Urinary bladder (tissue), 4 donors: ENCODE measurements around the gene LENEP. TPM values are rescaled to one million over a fixed set of nuclear protein-coding genes. Genes with fewer than 3 reads are reported as not detected.
"Not testable (repeated sequence)": the region's sequence is repeated elsewhere in the genome, so short reads cannot be mapped to it uniquely, and the experiment has no call there.

Experiments
- DNase-seq: peaks from one replicate; pipeline ENCODE4 v3.0.0-alpha.2; 2015; ENCODE audit errors: extremely low spot score
- H3K27ac ChIP-seq: one replicate; pipeline ENCODE4 v1.5.1; 2013; ENCODE audit warnings: low read depth, mild to moderate bottlenecking, moderate library complexity
- H3K36me3 ChIP-seq: one replicate; pipeline ENCODE4 v1.6.1; 2013; ENCODE audit warnings: mild to moderate bottlenecking, moderate library complexity; ENCODE audit not compliant: insufficient read depth
- H3K4me1 ChIP-seq: one replicate; pipeline ENCODE4 v1.6.1; 2013; ENCODE audit warnings: mild to moderate bottlenecking, moderate library complexity; ENCODE audit not compliant: insufficient read depth
- H3K4me3 ChIP-seq: one replicate; pipeline ENCODE4 v1.5.1; 2013; ENCODE audit warnings: low read depth, low read length
- WGBS: extraction: QIAGEN DNeasy Blood & Tissue Kit; methylation state at CpG from one replicate; pipeline ENCODE4 v1.1.7; 2013; 5-methylcytosine and 5-hydroxymethylcytosine counted together
- polyA plus RNA-seq: library from polyadenylated mRNA; stranded (reverse); fragments of 200-250 nt; gene quantifications from one replicate; pipeline ENCODE4 v1.2.3, GENCODE V29; 2013
- total RNA-seq: library from RNA; depleted of rRNA; stranded (reverse); fragments of >200 nt; gene quantifications from one replicate; pipeline ENCODE4 v1.2.3, GENCODE V29; 2014
- donor health status: healthy with polysubstance abuse.
- donor health status: healthy.

Gene LENEP
- total and polyA plus RNA-seq, 2 donors = not detected

DNA sequence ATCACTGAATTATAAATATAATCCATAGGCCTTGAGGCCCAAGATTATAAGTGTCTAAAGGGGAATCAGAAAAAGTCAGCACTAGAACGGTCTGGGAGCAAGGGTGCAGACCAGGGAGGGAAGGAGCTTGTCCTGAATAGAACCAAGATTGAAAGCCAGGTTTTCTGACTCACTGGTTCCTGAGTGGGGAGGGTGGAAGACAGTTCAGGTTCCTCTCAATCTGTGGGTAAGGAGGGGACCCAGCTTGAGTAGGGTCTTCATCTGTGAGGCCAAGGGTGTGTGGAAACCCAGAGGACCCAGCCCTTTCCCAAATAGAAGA is 842 bp downstream of the LENEP start:
- WGBS = 73% methylated on average over 1 of the region's 1 CpG
- Histone ChIP-seq H3K36me3 (no peaks in the 10 kb centered on the region), H3K27ac (no peak overlapping the region), H3K4me3 (no peak overlapping the region), H3K4me1 (no peaks in the 10 kb centered on the region)
- no peak for DNase-seq

DNA sequence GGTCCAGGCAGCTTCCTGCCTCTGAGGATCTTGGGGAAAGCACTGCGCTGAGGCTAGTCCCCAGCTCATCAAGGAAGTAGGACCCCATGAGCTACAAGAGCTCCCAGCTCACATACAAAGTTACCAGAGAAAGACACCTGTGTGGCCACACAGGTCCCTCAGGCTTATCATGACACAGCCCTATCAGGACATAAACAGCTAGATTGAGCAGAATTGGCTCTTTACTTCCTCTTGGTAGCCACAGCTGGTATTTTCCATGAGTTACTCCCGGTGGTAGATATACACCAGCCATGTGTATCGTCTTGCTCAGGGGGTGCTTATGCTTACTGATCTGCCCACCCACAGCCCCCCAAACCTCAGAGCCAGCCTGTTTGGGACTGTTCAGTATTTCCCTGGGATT is 1.2 kb downstream of the LENEP start:
- 64% methylated on average over 3 of the region's 3 CpGs for WGBS
- Histone ChIP-seq H3K36me3 (no peaks in the 10 kb centered on the region), H3K27ac (no peak overlapping the region), H3K4me3 (no peak overlapping the region), H3K4me1 (no peaks in the 10 kb centered on the region)
- no peak for DNase-seq

DNA sequence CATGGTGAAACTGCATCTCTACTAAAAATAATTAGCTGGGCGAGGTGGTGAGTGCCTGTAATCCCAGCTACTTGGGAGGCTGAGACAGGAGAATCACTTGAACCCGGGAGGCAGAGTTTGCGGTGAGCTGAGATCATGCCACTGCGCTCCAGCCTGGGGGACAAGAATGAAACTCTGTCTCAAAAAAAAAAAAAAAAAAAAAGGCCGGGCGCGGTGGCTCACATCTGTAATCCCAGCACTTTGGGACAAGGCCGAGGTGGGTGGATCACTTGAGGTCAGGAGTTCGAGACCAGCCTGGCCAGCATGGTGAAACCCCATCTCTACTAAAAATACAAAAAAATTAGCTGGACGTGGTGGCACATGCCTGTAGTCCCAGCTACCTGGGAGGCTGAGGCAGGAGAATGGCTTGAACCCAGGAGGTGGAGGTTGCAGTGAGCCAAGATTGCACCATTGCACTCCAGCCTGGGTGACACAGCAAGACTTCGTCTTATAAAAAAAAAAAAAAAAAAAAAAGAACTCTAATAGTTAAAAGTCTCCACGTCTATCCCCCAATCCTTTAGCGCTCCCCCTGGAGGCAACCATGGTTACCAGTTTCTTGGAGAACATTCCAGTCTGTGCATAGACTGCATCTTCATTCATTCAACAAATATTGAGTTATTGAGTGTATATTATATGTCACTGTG is 2.1 kb downstream of the LENEP start:
- not testable (repeated sequence) for H3K4me1 ChIP-seq, H3K4me3 ChIP-seq, H3K27ac ChIP-seq, DNase-seq, H3K36me3 ChIP-seq
- WGBS = 57% methylated on average over 13 of the region's 13 CpGs

DNA sequence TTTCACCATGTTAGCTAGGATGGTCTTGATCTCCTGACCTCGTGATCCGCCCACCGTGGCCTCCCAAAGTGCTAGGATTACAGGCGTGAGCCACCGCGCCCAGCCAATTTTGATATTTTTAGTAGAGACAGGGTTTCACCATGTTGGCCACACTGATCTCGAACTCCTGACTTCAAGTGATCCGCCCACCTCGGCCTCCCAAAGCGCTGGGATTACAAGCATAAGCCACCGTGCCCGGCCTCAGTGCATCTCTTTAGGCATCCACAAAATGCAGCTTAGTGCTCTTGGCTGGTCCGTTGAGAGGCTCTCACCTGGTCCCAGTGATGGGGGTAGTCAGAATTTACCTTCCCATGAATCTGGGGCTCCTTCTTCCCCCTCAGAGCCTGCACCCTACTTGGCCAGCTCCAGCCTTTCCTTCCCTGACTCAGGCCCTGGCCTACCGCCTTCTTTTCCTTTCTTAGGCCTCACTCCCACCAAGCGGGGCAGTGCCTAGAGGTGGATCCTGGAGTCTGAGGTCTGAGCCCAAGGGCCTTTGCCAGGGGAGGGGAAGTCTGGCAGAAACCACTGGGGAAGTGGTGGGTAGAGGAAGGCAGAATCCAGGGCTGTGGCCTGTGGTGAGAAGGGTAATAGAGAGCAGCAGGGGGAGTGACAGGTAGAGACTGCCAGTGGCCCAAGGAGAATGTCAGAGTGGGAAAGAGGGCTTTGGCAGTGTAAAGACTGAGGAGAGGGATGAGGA is 3.7 kb downstream of the LENEP start:
- no peak overlapping the region for H3K4me3 ChIP-seq
- 82% methylated on average over 15 of the region's 15 CpGs for WGBS
- no peak overlapping the region for H3K27ac ChIP-seq
- DNase-seq = no peak
- H3K36me3 ChIP-seq = no peaks in the 10 kb centered on the region
- H3K4me1 ChIP-seq = no peaks in the 10 kb centered on the region

DNA sequence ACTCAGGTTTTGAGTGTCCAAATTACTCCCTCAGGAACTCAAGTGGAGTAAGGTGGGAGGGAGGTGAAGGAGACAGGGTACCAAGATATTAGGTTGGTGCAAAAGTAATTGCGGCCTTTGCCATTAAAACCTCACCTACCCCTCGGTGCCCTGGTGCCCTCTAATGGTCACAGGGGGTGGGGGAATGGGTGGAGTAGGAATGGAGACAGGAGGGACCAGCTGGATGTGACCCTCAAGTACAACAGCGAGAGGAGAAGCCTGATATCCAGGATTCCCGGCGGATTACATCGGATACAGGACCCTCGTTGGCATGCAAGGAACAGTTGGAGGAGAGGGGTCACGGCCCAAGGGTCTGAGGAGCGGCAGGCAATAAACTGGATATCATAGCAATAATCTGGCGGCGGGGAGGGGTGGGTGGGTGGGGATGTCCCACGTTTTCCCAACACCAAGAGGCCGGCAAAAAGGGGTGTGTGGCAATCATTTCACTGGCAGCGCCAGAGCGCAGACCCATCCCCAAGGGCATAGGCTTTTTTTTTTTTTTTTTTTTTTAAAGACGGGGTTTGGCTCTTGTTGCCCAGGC is 4.9 kb downstream of the LENEP start:
- Histone ChIP-seq H3K36me3 (no peaks in the 10 kb centered on the region), H3K4me1 (no peaks in the 10 kb centered on the region), H3K27ac (no peak overlapping the region), H3K4me3 (no peak overlapping the region)
- 71% methylated on average over 16 of the region's 16 CpGs for WGBS
- DNase-seq = no peak

- WGBS = 10% methylated on average over 40 of the region's 40 CpGs
- no peak overlapping the region for H3K27ac ChIP-seq
- DNase-seq = no peak
- H3K4me3 ChIP-seq = peak overlapping the region; percentile 29
- no peaks in the 10 kb centered on the region for H3K4me1 ChIP-seq
- H3K36me3 ChIP-seq = no peaks in the 10 kb centered on the region
Measured at GRCh38 chr1:154998818-154999570, 5.6 kb downstream of the LENEP start.

DNA sequence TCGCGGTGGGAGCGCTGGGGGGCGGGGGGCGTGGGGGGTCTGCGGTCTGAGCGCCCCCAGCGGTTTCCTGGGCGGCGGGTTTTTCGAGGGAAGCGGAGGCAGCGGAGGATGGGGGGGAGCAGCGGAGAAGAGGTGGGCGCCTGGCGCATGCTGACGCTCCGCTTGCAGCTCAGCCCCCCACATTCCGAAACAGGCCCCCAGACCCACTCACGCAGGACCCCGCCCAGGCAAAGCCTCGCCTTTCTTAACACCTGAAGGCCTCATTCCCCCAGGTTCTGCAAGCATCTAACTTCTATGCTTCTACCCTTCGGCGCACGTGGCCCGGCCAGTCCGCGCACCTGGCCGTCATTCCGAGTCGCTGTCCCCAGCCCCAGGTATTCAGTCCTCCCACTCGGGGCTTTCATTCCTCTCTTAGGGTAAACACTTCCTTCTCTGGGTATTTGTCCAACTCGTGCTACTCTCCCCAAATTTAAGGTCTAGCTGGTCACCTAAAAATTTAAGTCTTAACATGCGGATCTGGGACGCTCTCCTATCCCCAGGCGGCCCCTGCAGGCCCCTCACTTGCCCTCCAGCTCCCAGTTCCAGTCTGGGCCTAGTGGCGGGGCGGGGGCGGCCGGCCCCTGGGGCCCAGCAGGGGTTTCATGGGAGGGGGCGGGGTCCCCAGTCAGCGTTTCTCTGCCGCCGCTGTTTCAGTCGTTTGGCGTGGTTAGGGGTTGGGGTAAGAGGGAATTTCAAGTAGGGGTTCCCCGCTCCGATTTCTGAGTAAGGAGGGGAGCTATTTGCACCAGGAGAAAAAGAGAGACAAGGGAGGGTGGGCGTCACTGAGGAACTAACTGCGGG is 6.4 kb downstream of the LENEP start:
- Histone ChIP-seq H3K36me3 (no peaks in the 10 kb centered on the region), H3K27ac (peak overlapping the region; percentile 61), H3K4me3 (peak overlapping the region; percentile 83), H3K4me1 (no peaks in the 10 kb centered on the region)
- 2% methylated on average over 50 of the region's 50 CpGs for WGBS
- DNase-seq = no peak

DNA sequence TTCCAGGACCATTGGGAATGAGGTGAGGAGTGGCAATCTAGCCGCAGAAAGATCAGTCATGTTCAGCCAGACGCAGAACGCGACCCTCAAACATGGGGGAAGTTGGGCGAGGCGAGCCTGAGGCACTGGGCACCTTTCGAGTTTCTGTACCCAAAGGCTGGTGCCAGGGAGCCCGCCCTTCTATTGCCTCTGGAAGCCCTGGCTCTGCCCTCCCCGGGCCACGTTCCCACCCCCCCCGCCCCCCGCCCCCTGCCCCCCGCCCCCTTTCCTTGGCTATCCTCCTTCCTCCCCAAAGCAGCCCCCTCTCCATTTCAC is 7.0 kb downstream of the LENEP start:
- Histone ChIP-seq H3K4me1 (no peaks in the 10 kb centered on the region), H3K4me3 (peak overlapping the region; percentile 83), H3K36me3 (no peaks in the 10 kb centered on the region), H3K27ac (peak overlapping the region; percentile 88)
- no peak for DNase-seq
- 2% methylated on average over 13 of the region's 13 CpGs for WGBS

DNA sequence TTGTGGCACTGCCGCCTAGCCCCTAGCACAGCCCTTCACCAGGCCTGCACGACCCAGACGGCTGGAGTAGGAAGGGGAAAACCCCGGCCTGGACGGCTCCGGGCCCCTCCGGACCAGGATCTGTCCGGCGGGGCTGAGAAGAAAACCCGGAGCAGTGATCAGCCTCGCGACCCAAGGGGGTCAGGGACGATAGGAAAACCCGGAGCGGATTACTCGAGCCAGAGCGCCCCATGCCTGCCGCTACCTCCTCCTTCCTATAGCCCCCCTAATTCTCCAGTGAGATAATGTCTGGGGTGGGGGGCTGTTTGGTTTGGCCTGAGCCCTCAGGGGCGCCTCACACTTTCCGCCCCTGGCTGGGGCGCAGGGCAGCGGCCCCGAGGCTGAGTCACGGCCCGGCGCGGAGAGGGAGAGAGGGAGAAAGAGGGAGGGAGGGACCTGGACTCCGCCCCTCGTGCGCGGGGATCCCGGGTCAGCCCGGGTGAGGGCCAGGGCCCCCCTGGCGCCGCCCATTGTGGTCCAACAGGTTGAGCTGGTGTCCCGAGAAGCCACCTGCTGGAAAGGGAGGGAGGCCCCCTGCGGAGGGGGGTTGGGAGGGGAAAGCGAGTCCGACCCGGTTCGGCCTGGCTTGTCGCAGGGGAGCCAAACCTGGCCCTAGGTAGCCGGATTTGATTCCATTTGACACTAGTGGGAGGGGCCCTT is 7.5 kb downstream of the LENEP start:
- WGBS = under 1% methylated on average over 43 of the region's 43 CpGs
- no peaks in the 10 kb centered on the region for H3K36me3 ChIP-seq
- DNase-seq = peak; percentile 75
- no peaks in the 10 kb centered on the region for H3K4me1 ChIP-seq
- H3K4me3 ChIP-seq = peak overlapping the region; percentile 83
- peak overlapping the region; percentile 88 for H3K27ac ChIP-seq

- Histone ChIP-seq H3K4me1 (no peaks in the 10 kb centered on the region), H3K4me3 (peak overlapping the region; percentile 83), H3K36me3 (no peaks in the 10 kb centered on the region), H3K27ac (peak overlapping the region; percentile 88)
- DNase-seq = no peak
- WGBS = under 1% methylated on average over 11 of the region's 11 CpGs
Measured at GRCh38 chr1:155001425-155001674, 8.0 kb downstream of the LENEP start.

GRCh38 chr1:155001675-155002463 is 8.5 kb downstream of the LENEP start:
- no peaks in the 10 kb centered on the region for H3K36me3 ChIP-seq
- WGBS = under 1% methylated on average over 38 of the region's 38 CpGs
- H3K27ac ChIP-seq = peak overlapping the region; percentile 88
- H3K4me3 ChIP-seq = peak overlapping the region; percentile 83
- H3K4me1 ChIP-seq = no peaks in the 10 kb centered on the region
- peak; percentile 99 for DNase-seq

DNA sequence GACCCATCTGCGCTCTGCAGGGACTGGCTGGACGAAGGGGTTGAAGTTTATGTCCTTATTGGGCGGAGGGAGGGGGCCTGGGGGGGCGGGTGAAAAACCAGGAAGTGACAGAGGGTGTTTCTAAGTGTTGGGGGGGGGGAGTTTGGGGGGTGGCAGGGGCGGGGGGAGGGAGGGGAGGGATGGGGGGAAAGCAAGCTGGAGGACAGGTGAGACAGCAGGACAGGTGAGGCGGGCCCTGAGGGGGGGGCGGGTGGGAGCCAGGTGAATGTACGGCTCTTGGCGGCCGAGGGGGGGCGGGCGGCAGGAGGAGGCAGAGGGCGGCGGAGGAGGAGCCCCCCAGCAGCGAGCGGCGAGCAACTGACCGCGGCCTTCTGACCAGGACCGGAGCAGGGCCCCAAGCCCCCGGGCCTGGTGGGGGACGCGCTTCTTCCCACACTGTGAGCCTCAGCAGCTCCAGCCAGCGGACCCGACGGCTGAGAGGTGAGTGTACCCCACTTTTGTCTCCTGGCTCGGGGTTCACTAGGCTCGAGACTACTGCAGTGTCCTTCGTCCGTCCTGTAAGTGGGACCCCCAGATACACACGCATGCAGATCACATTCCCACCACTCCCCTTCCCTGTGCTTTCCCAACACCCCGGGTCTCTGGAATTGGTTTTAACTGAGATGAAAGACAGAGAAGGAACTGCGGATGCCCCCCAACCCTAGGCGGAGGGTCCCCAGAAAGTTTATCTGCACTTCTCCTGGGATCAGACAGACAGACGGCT is 9.3 kb downstream of the LENEP start, which contains the start of gene ZBTB7B:
Gene ZBTB7B, plus strand, starts transcription at position 339 of the 763 bp plus-strand sequence. CDS start 11,859 bp downstream, outside the sequence.
- peak within 1 kb of the TSS; percentile 89 for H3K27ac ChIP-seq
- no peak for DNase-seq
- WGBS = under 1% methylated on average over 34 of the region's 35 CpGs
- no peaks in the 10 kb centered on the region for H3K4me1 ChIP-seq
- no peaks in the 10 kb centered on the region for H3K36me3 ChIP-seq
- peak within 1 kb of the TSS; percentile 83 for H3K4me3 ChIP-seq
